Mucosa of descending colon (tissue), 3 donors: ENCODE results near the gene TM9SF1. TPM values are rescaled to one million over a fixed set of nuclear protein-coding genes. Genes with fewer than 3 reads are reported as not detected.

Experiments used
- ATAC-seq: fragments of 200-7000 bp; cut with Tn5 transposase; one replicate; pipeline ENCODE4 v1.9.1; 2020; ENCODE audit warnings: mild to moderate bottlenecking, moderate library complexity
- DNase-seq, 3 donors: peaks; one replicate each; pipeline ENCODE4 v3.0.0-alpha.2; 2020
- H3K36me3 ChIP-seq: fragments of 200-600 bp; one replicate; pipeline ENCODE4 v1.8.0; 2021; ENCODE audit warnings: low read depth, mild to moderate bottlenecking
- H3K4me1 ChIP-seq: fragments of 200-600 bp; one replicate; pipeline ENCODE4 v1.8.0; 2021; ENCODE audit warnings: low read depth, mild to moderate bottlenecking
- H3K4me3 ChIP-seq: fragments of 200-600 bp; one replicate; pipeline ENCODE4 v1.8.0; 2021; ENCODE audit warnings: mild to moderate bottlenecking
- H3K9me3 ChIP-seq: fragments of 200-600 bp; one replicate; pipeline ENCODE4 v1.8.0; 2021; ENCODE audit warnings: mild to moderate bottlenecking
- intact Hi-C, 2 donors: fragments of 100-400 bp; cut with DNase I in 1 of 2; cut with micrococcal nuclease in 1 of 2; formaldehyde crosslinking; loops; one replicate each; pipeline versions ENCODE4 v1.11.0 to v1.11.1; 2022; cut with DNase I, micrococcal nuclease
- total RNA-seq, 3 donors: library from RNA; stranded (reverse); fragmentation: NEBNext Ultra II Directional in 2 of 3; extraction: Animal tissue kit (Norgen Biotek cat#: 25700) in 2 of 3; gene quantifications; one replicate each; pipeline versions ENCODE4 v1.2.1 to v1.2.4, GENCODE V29; 2021 to 2023
- TF ChIP-seq, protein P1 (sequence below): fragments of 200-600 bp; IDR thresholded peaks from one replicate; pipeline ENCODE4 v1.8.0; 2022; ENCODE audit warnings: antibody characterized with exemption, mild to moderate bottlenecking
- donor health status: DM: no; HTN: no; CAD: no; lungs with moderate emphysema.
- donor health status: DM: no; HTN: no; CAD: no.
- donor health status: DM: no; HTN: yes; CAD: no.

Gene TM9SF1
- total RNA-seq, 3 donors from 2014 or later, result 41.7 to 49.1 (median 47.1) TPM

- DNase-seq (no peak), ATAC-seq (no peak)
- H3K4me3 ChIP-seq, result no peak overlapping the region
- intact Hi-C loops, result no loop called here
- TF ChIP-seq, protein P1, sequence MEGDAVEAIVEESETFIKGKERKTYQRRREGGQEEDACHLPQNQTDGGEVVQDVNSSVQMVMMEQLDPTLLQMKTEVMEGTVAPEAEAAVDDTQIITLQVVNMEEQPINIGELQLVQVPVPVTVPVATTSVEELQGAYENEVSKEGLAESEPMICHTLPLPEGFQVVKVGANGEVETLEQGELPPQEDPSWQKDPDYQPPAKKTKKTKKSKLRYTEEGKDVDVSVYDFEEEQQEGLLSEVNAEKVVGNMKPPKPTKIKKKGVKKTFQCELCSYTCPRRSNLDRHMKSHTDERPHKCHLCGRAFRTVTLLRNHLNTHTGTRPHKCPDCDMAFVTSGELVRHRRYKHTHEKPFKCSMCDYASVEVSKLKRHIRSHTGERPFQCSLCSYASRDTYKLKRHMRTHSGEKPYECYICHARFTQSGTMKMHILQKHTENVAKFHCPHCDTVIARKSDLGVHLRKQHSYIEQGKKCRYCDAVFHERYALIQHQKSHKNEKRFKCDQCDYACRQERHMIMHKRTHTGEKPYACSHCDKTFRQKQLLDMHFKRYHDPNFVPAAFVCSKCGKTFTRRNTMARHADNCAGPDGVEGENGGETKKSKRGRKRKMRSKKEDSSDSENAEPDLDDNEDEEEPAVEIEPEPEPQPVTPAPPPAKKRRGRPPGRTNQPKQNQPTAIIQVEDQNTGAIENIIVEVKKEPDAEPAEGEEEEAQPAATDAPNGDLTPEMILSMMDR, result no peak
- H3K36me3 ChIP-seq, result no peaks in the 10 kb centered on the region
- no peaks in the 10 kb centered on the region for H3K9me3 ChIP-seq
- peaks cover 7% of the 10 kb centered on the region for H3K4me1 ChIP-seq
These were observed 8.3 kb downstream of the TM9SF1 start for GRCh38 chr14:24186831-24187538.

GRCh38 chr14:24185741-24186140, 9.5 kb downstream of the TM9SF1 start:
- ATAC-seq (no peak), DNase-seq (no peak)
- TF ChIP-seq, protein P1, result no peak
- Histone ChIP-seq H3K4me3 (no peak overlapping the region), H3K4me1 (peaks cover 7% of the 10 kb centered on the region), H3K36me3 (no peaks in the 10 kb centered on the region), H3K9me3 (no peaks in the 10 kb centered on the region)
- intact Hi-C loops, result no loop called here

DNA sequence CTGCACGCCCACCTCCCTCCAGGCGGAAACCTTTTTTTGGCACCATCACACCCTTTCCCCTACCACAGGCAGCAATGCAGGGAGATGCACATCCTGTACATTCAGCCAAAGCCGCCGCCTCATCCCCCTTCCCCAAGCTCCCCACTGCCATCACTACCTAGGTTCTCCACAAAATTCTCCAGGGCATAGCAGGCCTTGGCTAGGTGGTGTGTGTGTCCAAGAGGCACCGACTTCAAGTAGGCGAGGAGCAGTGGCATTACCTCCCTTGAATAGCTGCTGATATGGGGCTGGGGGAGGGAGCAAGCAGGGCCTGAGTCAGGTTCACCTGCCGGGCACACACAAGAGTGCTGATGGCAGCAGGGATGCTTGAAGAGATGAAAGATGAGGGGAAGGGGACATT, 10.2 kb downstream of the TM9SF1 start:
- peaks cover 7% of the 10 kb centered on the region for H3K4me1 ChIP-seq
- no peaks in the 10 kb centered on the region for H3K9me3 ChIP-seq
- no peak for DNase-seq
- H3K36me3 ChIP-seq, result no peaks in the 10 kb centered on the region
- TF ChIP-seq, protein P1, result no peak
- ATAC-seq, result no peak
- no peak overlapping the region for H3K4me3 ChIP-seq
- intact Hi-C loops, result no loop called here

GRCh38 chr14:24184104-24184970, 10.9 kb downstream of the TM9SF1 start:
- Histone ChIP-seq H3K4me1 (peaks cover 7% of the 10 kb centered on the region), H3K9me3 (no peaks in the 10 kb centered on the region), H3K4me3 (no peak overlapping the region), H3K36me3 (no peaks in the 10 kb centered on the region)
- TF ChIP-seq, protein P1, result no peak
- intact Hi-C loops, result no loop called here
- ATAC-seq (no peak), DNase-seq (no peak)

DNA sequence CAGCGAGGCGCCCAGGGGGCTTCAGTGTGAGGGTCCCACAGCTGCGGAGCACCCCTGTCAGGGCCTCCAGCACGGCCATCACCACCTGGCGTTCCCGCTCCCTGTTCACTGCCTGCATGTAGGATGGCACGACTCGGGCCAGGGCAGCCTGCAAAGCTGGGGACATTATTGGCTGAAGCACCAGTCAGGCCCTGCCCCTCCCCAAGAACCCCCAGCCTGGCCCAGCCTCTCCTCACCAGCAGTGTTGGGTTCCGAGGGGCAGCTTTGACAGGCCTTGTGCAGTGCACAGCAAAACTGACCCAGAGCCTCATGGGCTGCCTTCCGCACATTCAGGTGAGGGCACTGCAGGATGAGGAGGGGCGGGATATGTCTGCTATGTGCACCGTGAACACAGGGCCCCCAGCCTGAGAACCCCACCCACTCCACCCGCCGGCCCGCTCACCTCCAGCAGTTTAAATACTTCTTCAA, 12.2 kb downstream of the TM9SF1 start:
- TF ChIP-seq, protein P1, result no peak
- intact Hi-C loops, result no loop called here
- Histone ChIP-seq H3K4me1 (peaks cover 6% of the 10 kb centered on the region), H3K36me3 (no peaks in the 10 kb centered on the region), H3K4me3 (no peak overlapping the region), H3K9me3 (no peaks in the 10 kb centered on the region)
- ATAC-seq, result no peak
- DNase-seq, result no peak
